K562 (cell line): ENCODE measurements around the gene SNAI1. TPM values are rescaled to one million over a fixed set of nuclear protein-coding genes. Genes with fewer than 3 reads are reported as not detected.

Source experiments
- CCNT2 ChIP-seq: IDR thresholded peaks from 2 replicates; pipeline ENCODE4 v1.6.1; 2011; ENCODE audit warnings: borderline replicate concordance, low read depth, mild to moderate bottlenecking, moderate library complexity, mixed read lengths, low read length; ENCODE audit not compliant: insufficient read length; ENCODE audit errors: extremely low read depth
- HCFC1 ChIP-seq: IDR thresholded peaks from 2 replicates; pipeline ENCODE4 v1.6.1; 2012; ENCODE audit warnings: low read depth, low read length, improper control_type of control experiment
- HMGXB4 ChIP-seq: sonication (generic); formaldehyde crosslinking; IDR thresholded peaks from 2 replicates; pipeline ENCODE4 v1.8.1; 2023; ENCODE audit warnings: mild to moderate bottlenecking, missing genetic modification reagents
- JUND ChIP-seq, 2 experiments: IDR thresholded peaks; 2 replicates in 1 of 2; 3 replicates in 1 of 2; pipeline ENCODE4 v1.6.1; 2011; ENCODE audit warnings: borderline replicate concordance in 2 of 2, low read depth in 2 of 2, low read length in 2 of 2, improper control_type of control experiment in 1 of 2, missing biosample characterization in 1 of 2, missing genetic modification characterization in 1 of 2, missing genetic modification reagents in 1 of 2
- MEIS2 ChIP-seq: fragments of 450-650 bp; IDR thresholded peaks from 2 replicates; pipeline ENCODE4 v1.6.1; 2014; ENCODE audit warnings: mild to moderate bottlenecking; ENCODE audit not compliant: partially characterized antibody
- PBX2 ChIP-seq, 2 experiments: IDR thresholded peaks in 1 of 2; conservative IDR thresholded peaks in 1 of 2; 2 replicates each; pipeline ENCODE4 v1.6.1; 2016; ENCODE audit warnings: low read depth in 2 of 2, mild to moderate bottlenecking in 1 of 2, missing compliant biosample characterization in 1 of 2, missing genetic modification characterization in 1 of 2, moderate library complexity in 1 of 2
- SOX6 ChIP-seq: fragments of 450-650 bp; IDR thresholded peaks from 2 replicates; pipeline ENCODE4 v1.6.1; 2014; ENCODE audit warnings: mild to moderate bottlenecking
- TBP ChIP-seq: optimal IDR thresholded peaks from 2 replicates; pipeline ENCODE3; 2011; ENCODE audit warnings: low read depth, low read length, improper control_type of control experiment
- ZNF395 ChIP-seq: fragments of 200-800 bp; sonication (Bioruptor generic); IDR thresholded peaks from 2 replicates; pipeline ENCODE4 v1.6.1; 2017; ENCODE audit warnings: missing genetic modification characterization, missing compliant biosample characterization
- ZNF592 ChIP-seq: fragments of 450-650 bp; IDR thresholded peaks from 2 replicates; pipeline ENCODE4 v1.6.1; 2017; ENCODE audit warnings: antibody characterized with exemption, mild to moderate bottlenecking
- polyA plus RNA-seq, 8 experiments: library from polyadenylated mRNA; depleted of rRNA in 4 of 8; stranded (reverse) in 5 of 8; unstranded in 3 of 8; fragments of >200 nt; fragmentation: Nextera tagmentation in 2 of 8; fragmentation: Illumina TruSeq in 1 of 8; extraction: Ambion mirVana in 2 of 8; extraction: Trizol in 1 of 8; gene quantifications; 2 replicates each; pipeline versions ENCODE4 v1.2.1 to v1.2.3, GENCODE V29; 2011 to 2014; ENCODE audit warnings: inconsistent platforms in 1 of 8, missing spikeins in 1 of 8
- total RNA-seq, 7 experiments: library from RNA; depleted of rRNA in 6 of 7; stranded (reverse); fragments of >200 nt in 6 of 7; fragmentation: Illumina TruSeq in 2 of 7; extraction: Trizol in 2 of 7; gene quantifications; 2 replicates each; pipeline versions ENCODE4 v1.2.1 to v1.2.3, GENCODE V29; 2011 to 2021; ENCODE audit warnings: low replicate concordance in 1 of 7
- TF ChIP-seq, protein P1 (sequence below), 2 experiments: fragments of 450-650 bp; IDR thresholded peaks; 2 replicates each; pipeline ENCODE4 v1.6.1; 2016
- TF ChIP-seq, protein P2 (sequence below): sonication (generic); formaldehyde crosslinking; IDR thresholded peaks from 2 replicates; pipeline ENCODE4 v1.9.0; 2022; ENCODE audit warnings: mild to moderate bottlenecking, missing genetic modification reagents

SNAI1 gene
- total and polyA plus RNA-seq, 9 of the 15 experiments (the other 6 are each of a cell fraction or from before 2014, with no cell fraction given), result 0.32 to 11.6 (median 2.0) TPM

DNA sequence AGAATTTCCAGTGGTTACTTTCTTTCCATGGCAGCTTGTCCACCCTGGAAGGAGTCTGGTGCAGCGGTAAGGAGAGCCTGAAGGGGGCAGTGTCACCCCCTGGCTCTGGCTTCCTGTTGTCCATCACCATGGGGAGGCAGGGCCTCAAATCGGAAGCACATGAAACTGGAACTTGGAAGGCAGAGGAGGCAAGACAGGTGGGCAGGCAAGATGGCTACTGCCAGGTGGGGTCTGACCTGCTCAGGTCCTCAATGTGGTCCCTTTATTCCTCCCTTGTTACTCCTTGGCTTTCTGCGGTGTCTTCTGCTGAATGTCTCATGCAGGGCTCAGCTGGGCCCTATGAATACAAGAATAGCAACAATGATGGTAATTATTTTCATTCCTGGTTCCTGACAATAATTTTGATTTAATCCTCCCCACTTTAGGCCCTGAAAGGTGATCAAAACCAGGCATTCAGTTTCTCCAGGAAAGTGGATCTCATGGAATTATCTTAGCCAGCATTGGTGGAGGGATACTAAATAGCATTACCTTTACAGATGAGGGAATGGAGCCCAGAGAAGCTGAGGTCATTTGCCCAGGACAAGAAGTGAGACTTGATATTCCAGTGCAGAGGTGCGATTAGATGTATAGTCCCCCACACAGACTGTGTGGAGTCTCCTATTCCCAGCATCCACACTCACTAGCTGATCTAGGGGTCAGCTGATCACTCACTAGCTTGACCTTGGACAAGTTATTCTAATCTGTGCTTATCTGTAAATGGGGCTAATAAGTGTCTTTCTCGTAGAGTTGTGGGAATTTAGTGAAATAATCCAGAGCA lies 17.6 kb upstream of the SNAI1 start (continued):
- TF ChIP-seq ZNF395 (CRISPR knock-in tag) (no peak), SOX6 (0 out of 2 replicates have a peak, but pooled peaks have one; percentile 18), TBP (no peak), HCFC1 (peak; percentile 50), PBX2 (CRISPR knock-in tag; IDR thresholded peaks at IDR 0.05; ENCODE audit: low read depth) (no peak), PBX2 (tag; conservative IDR thresholded peaks at IDR 0.05; ENCODE audit: low read depth) (peak; percentile 76), MEIS2 (peak; percentile 71), ZNF592 (peak; percentile 74), HMGXB4 (CRISPR knock-in tag) (no peak), JUND (IDR thresholded peaks at IDR 0.05; ENCODE audit: borderline replicate concordance, low read depth, low read length) (peak; percentile 44; the same call in 1 of the 2 replicates), JUND (tag; IDR thresholded peaks at IDR 0.05; ENCODE audit: borderline replicate concordance, low read depth, low read length) (peak; percentile 37; the same call in 1 of the 3 replicates), CCNT2 (no peak)
- TF ChIP-seq, protein P1, sequence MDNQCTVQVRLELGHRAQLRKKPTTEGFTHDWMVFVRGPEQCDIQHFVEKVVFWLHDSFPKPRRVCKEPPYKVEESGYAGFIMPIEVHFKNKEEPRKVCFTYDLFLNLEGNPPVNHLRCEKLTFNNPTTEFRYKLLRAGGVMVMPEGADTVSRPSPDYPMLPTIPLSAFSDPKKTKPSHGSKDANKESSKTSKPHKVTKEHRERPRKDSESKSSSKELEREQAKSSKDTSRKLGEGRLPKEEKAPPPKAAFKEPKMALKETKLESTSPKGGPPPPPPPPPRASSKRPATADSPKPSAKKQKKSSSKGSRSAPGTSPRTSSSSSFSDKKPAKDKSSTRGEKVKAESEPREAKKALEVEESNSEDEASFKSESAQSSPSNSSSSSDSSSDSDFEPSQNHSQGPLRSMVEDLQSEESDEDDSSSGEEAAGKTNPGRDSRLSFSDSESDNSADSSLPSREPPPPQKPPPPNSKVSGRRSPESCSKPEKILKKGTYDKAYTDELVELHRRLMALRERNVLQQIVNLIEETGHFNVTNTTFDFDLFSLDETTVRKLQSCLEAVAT (IDR thresholded peaks at IDR 0.05), result no peak
- TF ChIP-seq, protein P2, sequence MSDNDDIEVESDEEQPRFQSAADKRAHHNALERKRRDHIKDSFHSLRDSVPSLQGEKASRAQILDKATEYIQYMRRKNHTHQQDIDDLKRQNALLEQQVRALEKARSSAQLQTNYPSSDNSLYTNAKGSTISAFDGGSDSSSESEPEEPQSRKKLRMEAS (CRISPR knock-in tag), result peak; percentile 51; the same call in 1 of the 2 replicates
